ENCODE results near the gene RYR1.

RYR1 gene

GRCh38 chr19:38538386-38538785 lies 104.9 kb downstream of the RYR1 start:
- Histone ChIP-seq H3K27ac (ENCODE audit: low read depth, low read length) (no peak overlapping the region), H3K27me3 (ENCODE audit: control insufficient read depth, insufficient read depth, low read length) (no peaks in the 10 kb centered on the region), H3K4me3 (ENCODE audit: low read length) (no peak overlapping the region), H3K9ac (ENCODE audit: low read length) (no peak overlapping the region), H3K4me1 (ENCODE audit: control insufficient read depth, insufficient read depth, low read length) (no peaks in the 10 kb centered on the region), H3K36me3 (ENCODE audit: control insufficient read depth, insufficient read depth, low read length) (no peaks in the 10 kb centered on the region)

GRCh38 chr19:38538793-38539528 lies 105.5 kb downstream of the RYR1 start:
- no peaks in the 10 kb centered on the region for H3K36me3 ChIP-seq (ENCODE audit: control insufficient read depth, insufficient read depth, low read length)

DNA sequence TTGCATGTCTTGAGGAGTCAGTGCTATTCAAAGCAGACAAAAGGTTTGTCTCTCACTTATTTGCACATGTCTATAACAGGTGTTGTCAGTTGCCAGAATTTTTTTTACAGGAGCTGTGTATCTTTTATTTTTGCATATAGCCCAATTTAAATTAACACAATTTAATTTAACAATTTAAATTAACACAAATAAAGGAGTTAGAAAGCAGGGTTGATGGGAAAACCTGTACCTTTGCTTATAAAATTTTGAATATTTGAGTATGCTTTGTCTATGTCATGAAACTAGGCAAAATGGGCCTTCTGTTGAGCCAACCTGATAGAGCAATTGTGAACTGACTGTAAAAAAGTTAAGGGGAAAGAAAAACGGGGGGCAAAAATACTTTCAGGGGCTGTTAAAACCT lies 106.3 kb downstream of the RYR1 start:
- Histone ChIP-seq H3K27ac (ENCODE audit: low read depth, low read length) (no peak overlapping the region), H3K4me1 (ENCODE audit: control insufficient read depth, insufficient read depth, low read length) (no peaks in the 10 kb centered on the region), H3K36me3 (ENCODE audit: control insufficient read depth, insufficient read depth, low read length) (no peaks in the 10 kb centered on the region), H3K27me3 (ENCODE audit: control insufficient read depth, insufficient read depth, low read length) (no peaks in the 10 kb centered on the region), H3K4me3 (ENCODE audit: low read length) (no peak overlapping the region), H3K9ac (ENCODE audit: low read length) (no peak overlapping the region)

More at GRCh38 chr19:38538793-38539528, 105.5 kb downstream of the RYR1 start:
- Histone ChIP-seq H3K27me3 (ENCODE audit: control insufficient read depth, insufficient read depth, low read length) (no peaks in the 10 kb centered on the region), H3K9ac (ENCODE audit: low read length) (no peak overlapping the region), H3K4me1 (ENCODE audit: control insufficient read depth, insufficient read depth, low read length) (no peaks in the 10 kb centered on the region), H3K4me3 (ENCODE audit: low read length) (no peak overlapping the region), H3K27ac (ENCODE audit: low read depth, low read length) (no peak overlapping the region)

DNA sequence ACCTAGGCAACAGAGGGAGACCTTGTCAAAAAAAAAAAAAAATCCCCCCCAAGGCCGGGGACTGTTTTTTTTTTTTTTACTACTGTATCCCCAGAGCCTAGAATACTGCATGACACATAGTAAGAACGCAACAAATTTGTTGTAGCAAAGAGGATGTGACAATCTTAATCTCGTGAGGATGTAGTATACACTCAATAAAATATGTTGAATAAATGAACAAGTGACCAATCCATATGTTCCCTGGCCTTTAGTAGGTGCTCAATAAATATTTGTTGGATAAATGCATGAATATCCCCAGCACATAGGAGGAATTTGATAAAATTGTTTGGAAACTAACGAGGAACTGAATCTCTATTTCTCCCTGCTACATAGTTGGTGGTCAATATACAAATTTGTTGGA lies 108.5 kb downstream of the RYR1 start:
- H3K4me3 ChIP-seq (ENCODE audit: low read length), result no peak overlapping the region
- no peaks in the 10 kb centered on the region for H3K36me3 ChIP-seq (ENCODE audit: control insufficient read depth, insufficient read depth, low read length)
- H3K27ac ChIP-seq (ENCODE audit: low read depth, low read length), result no peak overlapping the region
- H3K9ac ChIP-seq (ENCODE audit: low read length), result no peak overlapping the region
- no peaks in the 10 kb centered on the region for H3K27me3 ChIP-seq (ENCODE audit: control insufficient read depth, insufficient read depth, low read length)
- no peaks in the 10 kb centered on the region for H3K4me1 ChIP-seq (ENCODE audit: control insufficient read depth, insufficient read depth, low read length)

GRCh38 chr19:38543286-38543806 lies 109.9 kb downstream of the RYR1 start:
- Histone ChIP-seq H3K9ac (ENCODE audit: low read length) (no peak overlapping the region), H3K4me1 (ENCODE audit: control insufficient read depth, insufficient read depth, low read length) (no peaks in the 10 kb centered on the region), H3K27ac (ENCODE audit: low read depth, low read length) (no peak overlapping the region), H3K4me3 (ENCODE audit: low read length) (no peak overlapping the region), H3K27me3 (ENCODE audit: control insufficient read depth, insufficient read depth, low read length) (no peaks in the 10 kb centered on the region), H3K36me3 (ENCODE audit: control insufficient read depth, insufficient read depth, low read length) (no peaks in the 10 kb centered on the region)

DNA sequence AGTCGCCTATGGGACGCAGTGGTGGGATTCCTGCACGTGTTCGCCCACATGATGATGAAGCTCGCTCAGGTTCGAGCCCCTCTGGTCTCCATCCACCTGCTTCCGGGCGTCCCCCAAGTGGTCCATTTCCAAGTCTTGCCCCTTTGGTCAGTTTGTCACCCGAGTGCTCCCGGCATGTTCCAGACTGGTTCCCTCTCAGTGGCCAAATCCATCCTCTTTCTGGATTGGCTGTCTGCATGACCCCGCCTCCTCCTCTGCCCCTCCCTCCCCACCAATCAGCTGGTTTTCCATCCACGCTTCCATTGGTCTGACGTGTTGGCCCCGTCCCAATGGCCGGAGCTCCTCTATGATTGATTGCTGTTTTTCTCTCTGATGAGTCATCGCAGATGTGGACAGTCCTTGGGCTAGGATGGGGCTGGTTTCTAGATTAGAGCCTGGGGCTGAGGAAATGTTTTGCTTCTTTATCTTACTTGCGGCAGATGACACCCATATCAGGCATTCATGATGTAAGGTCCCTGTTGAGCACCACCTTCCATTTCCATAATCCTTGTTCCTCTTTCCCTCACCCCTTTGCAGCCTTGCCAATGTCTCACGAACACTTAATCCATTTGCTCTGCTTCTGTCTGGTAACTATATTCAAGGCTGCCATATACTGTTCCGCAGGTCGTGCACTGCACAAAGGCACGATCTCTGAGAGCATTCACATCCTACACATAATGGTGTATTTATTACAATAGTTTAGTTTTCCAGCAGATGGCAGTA lies 110.5 kb downstream of the RYR1 start:
- H3K4me3 ChIP-seq (ENCODE audit: low read length), result no peak overlapping the region
- H3K9ac ChIP-seq (ENCODE audit: low read length), result no peak overlapping the region
- H3K27ac ChIP-seq (ENCODE audit: low read depth, low read length), result no peak overlapping the region
- no peaks in the 10 kb centered on the region for H3K4me1 ChIP-seq (ENCODE audit: control insufficient read depth, insufficient read depth, low read length)
- no peaks in the 10 kb centered on the region for H3K27me3 ChIP-seq (ENCODE audit: control insufficient read depth, insufficient read depth, low read length)
- H3K36me3 ChIP-seq (ENCODE audit: control insufficient read depth, insufficient read depth, low read length), result no peaks in the 10 kb centered on the region

DNA sequence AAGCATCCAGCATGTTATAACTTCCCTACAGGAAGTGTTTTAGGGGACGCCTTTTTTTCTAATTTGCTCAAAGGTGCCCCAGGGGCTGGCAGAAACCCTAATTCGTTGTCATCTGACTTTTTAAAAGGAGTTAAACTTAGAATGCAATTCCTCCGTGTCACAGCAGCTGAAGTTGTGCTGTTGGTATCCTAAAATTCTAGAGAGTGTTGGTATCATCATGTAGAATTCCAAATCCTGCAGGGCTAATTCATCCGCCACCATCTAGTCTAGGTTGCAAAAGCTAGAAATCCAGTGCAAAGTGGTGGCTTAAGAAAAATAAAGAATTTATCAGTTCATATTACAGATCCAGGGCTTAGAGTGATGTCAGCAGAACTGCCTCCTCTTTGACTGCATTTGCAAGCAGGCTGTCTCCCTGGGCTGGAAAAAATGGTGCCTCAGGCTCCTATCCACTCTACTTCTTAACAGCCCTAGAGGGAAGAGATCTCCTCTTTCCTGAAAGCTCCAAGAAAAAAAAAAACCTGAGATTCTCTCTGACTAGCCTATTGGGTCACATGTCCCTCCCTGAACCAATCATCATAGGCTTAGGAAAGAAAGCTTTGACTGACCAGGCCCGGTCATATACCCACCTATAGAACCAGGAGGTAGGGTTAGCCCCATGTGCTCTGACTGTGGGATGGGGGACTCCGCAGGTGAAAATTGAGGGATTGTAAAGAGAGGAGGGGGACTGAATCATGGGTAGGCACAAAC lies 111.3 kb downstream of the RYR1 start:
- no peak overlapping the region for H3K4me3 ChIP-seq (ENCODE audit: low read length)
- H3K36me3 ChIP-seq (ENCODE audit: control insufficient read depth, insufficient read depth, low read length), result no peaks in the 10 kb centered on the region
- no peak overlapping the region for H3K27ac ChIP-seq (ENCODE audit: low read depth, low read length)
- H3K9ac ChIP-seq (ENCODE audit: low read length), result no peak overlapping the region
- H3K4me1 ChIP-seq (ENCODE audit: control insufficient read depth, insufficient read depth, low read length), result no peaks in the 10 kb centered on the region
- H3K27me3 ChIP-seq (ENCODE audit: control insufficient read depth, insufficient read depth, low read length), result no peaks in the 10 kb centered on the region

- Histone ChIP-seq H3K27ac (ENCODE audit: low read depth, low read length) (no peak overlapping the region), H3K27me3 (ENCODE audit: control insufficient read depth, insufficient read depth, low read length) (no peaks in the 10 kb centered on the region), H3K36me3 (ENCODE audit: control insufficient read depth, insufficient read depth, low read length) (no peaks in the 10 kb centered on the region), H3K4me1 (ENCODE audit: control insufficient read depth, insufficient read depth, low read length) (no peaks in the 10 kb centered on the region), H3K9ac (ENCODE audit: low read length) (no peak overlapping the region), H3K4me3 (ENCODE audit: low read length) (no peak overlapping the region)
Observed at GRCh38 chr19:38545596-38545995, 112.1 kb downstream of the RYR1 start.

GRCh38 chr19:38547421-38547820 lies 113.9 kb downstream of the RYR1 start:
- H3K27ac ChIP-seq (ENCODE audit: low read depth, low read length), result no peak overlapping the region
- no peaks in the 10 kb centered on the region for H3K4me1 ChIP-seq (ENCODE audit: control insufficient read depth, insufficient read depth, low read length)
- no peak overlapping the region for H3K9ac ChIP-seq (ENCODE audit: low read length)
- no peak overlapping the region for H3K4me3 ChIP-seq (ENCODE audit: low read length)
- no peaks in the 10 kb centered on the region for H3K36me3 ChIP-seq (ENCODE audit: control insufficient read depth, insufficient read depth, low read length)
- H3K27me3 ChIP-seq (ENCODE audit: control insufficient read depth, insufficient read depth, low read length), result no peaks in the 10 kb centered on the region

- H3K4me1 ChIP-seq (ENCODE audit: control insufficient read depth, insufficient read depth, low read length), result no peaks in the 10 kb centered on the region
- no peak overlapping the region for H3K27ac ChIP-seq (ENCODE audit: low read depth, low read length)
- H3K36me3 ChIP-seq (ENCODE audit: control insufficient read depth, insufficient read depth, low read length), result no peaks in the 10 kb centered on the region
- H3K27me3 ChIP-seq (ENCODE audit: control insufficient read depth, insufficient read depth, low read length), result no peaks in the 10 kb centered on the region
- no peak overlapping the region for H3K4me3 ChIP-seq (ENCODE audit: low read length)
- no peak overlapping the region for H3K9ac ChIP-seq (ENCODE audit: low read length)
Observed at GRCh38 chr19:38549061-38549460, 115.6 kb downstream of the RYR1 start.

DNA sequence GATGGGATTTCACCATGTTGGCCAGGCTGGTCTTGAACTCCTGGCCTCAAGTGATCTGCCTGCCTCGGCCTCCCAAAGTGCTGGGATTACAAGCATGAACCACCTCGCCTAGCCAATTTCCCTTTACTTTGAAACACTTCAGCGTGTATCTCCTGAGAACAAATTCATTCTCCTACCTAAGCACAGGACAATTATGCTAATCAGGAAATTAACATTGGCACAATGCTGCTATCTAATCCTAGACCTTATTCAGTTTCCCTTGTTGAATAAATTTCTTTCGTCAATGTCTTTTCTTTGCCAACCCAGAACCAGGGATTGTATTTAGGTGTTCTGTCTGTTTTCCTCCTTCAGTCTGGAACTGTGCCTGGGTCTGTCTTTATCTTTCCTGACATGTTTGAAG lies 116.5 kb downstream of the RYR1 start:
- H3K4me3 ChIP-seq (ENCODE audit: low read length), result no peak overlapping the region
- H3K27ac ChIP-seq (ENCODE audit: low read depth, low read length), result no peak overlapping the region

DNA sequence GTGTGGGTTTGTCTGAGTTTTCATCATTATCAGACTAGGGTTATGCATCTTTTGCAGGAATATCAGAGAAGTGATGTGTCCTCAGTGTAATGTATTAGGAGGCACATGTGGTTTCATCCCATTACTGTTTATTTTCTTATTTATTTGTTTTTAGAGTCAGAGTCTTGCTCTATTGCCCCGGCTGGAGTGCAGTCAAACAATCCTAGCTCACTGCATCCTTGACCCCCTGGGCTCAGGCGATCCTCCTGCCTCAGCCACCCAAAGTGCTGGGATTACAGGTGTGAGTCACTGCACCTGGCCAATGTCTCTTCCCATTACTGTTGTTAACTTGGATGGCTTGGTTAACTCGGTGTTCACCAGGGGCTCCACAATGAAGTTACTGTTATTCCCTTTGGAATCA lies 116.9 kb downstream of the RYR1 start:
- H3K4me1 ChIP-seq (ENCODE audit: control insufficient read depth, insufficient read depth, low read length), result no peaks in the 10 kb centered on the region
- H3K27me3 ChIP-seq (ENCODE audit: control insufficient read depth, insufficient read depth, low read length), result no peaks in the 10 kb centered on the region
- no peaks in the 10 kb centered on the region for H3K36me3 ChIP-seq (ENCODE audit: control insufficient read depth, insufficient read depth, low read length)
- no peak overlapping the region for H3K27ac ChIP-seq (ENCODE audit: low read depth, low read length)
- no peak overlapping the region for H3K4me3 ChIP-seq (ENCODE audit: low read length)
- no peak overlapping the region for H3K9ac ChIP-seq (ENCODE audit: low read length)

More for the DNA sequence above, 116.5 kb downstream of the RYR1 start:
- Histone ChIP-seq H3K4me1 (ENCODE audit: control insufficient read depth, insufficient read depth, low read length) (no peaks in the 10 kb centered on the region), H3K36me3 (ENCODE audit: control insufficient read depth, insufficient read depth, low read length) (no peaks in the 10 kb centered on the region), H3K9ac (ENCODE audit: low read length) (no peak overlapping the region), H3K27me3 (ENCODE audit: control insufficient read depth, insufficient read depth, low read length) (no peaks in the 10 kb centered on the region)

Data from rectal smooth muscle tissue (tissue), 1 donor.